ENCODE results near the gene NRG3. TPM values are rescaled to one million over a fixed set of nuclear protein-coding genes. Genes with fewer than 3 reads are reported as not detected.

NRG3 gene
- total and polyA plus RNA-seq, 2 of the 8 experiments (the other 6 are each of a cell fraction or from before 2014, with no cell fraction given) = 4.2 to 5.0 TPM

- Histone ChIP-seq H2BK5ac (ENCODE audit: low read depth, low read length) (no peak overlapping the region), H3K23ac (ENCODE audit: insufficient read length) (no peak overlapping the region), H2BK120ac (replicated peaks; ENCODE audit: low read depth, low read length) (no peak overlapping the region), H3K79me2 (ENCODE audit: control insufficient read depth in 1 of 2, insufficient read depth in 2 of 2, low read length in 2 of 2) (no peaks in the 10 kb centered on the region), H3K4me2 (ENCODE audit: insufficient read depth in 1 of 2, low read depth in 2 of 2, low read length in 2 of 2) (no peak overlapping the region), H4K8ac (ENCODE audit: extremely low read depth, insufficient read depth, low read length) (no peak overlapping the region), H2BK20ac (ENCODE audit: low read length) (no peak overlapping the region), H3K18ac (ENCODE audit: extremely low read depth, low read length) (no peak overlapping the region), H4K91ac (replicated peaks; ENCODE audit: insufficient read length, low read length) (no peak overlapping the region), H2AK5ac (ENCODE audit: low read depth, low read length) (no peak overlapping the region), H3K4me3 (ENCODE audit: extremely low read depth in 1 of 4, insufficient read depth in 2 of 4, low read depth in 3 of 4, low read length in 4 of 4) (no peak overlapping the region), H3K36me3 (ENCODE audit: control insufficient read depth in 2 of 4, insufficient read depth in 4 of 4, low read length in 3 of 4) (no peaks in the 10 kb centered on the region), H3K79me1 (ENCODE audit: low read depth, low read length) (no peaks in the 10 kb centered on the region), H3K9me3 (ENCODE audit: insufficient read depth in 2 of 2, low read depth in 1 of 2, low read length in 1 of 2) (no peaks in the 10 kb centered on the region), H4K20me1 (replicated peaks in 1 of 2; ENCODE audit: control insufficient read depth in 1 of 2, insufficient read depth in 2 of 2, low read length in 2 of 2) (no peaks in the 10 kb centered on the region), H3K4me1 (replicated peaks in 1 of 4; ENCODE audit: control insufficient read depth in 3 of 4, insufficient read depth in 4 of 4, low read length in 3 of 4) (no peaks in the 10 kb centered on the region), H3K9ac (replicated peaks in 1 of 4; ENCODE audit: extremely low read depth in 1 of 4, low read depth in 3 of 4, low read length in 3 of 4) (no peak overlapping the region), H3K27ac (ENCODE audit: low read depth, low read length) (no peak overlapping the region), H2BK12ac (ENCODE audit: low read depth, low read length) (no peak overlapping the region), H2AFZ (ENCODE audit: low read length) (no peak overlapping the region), H2BK15ac (ENCODE audit: low read length) (no peak overlapping the region), H3K23me2 (ENCODE audit: low read depth, low read length) (no peaks in the 10 kb centered on the region), H3K56ac (replicated peaks; ENCODE audit: insufficient read length, low read depth, low read length) (no peak overlapping the region), H3K27me3 (replicated peaks in 1 of 4; ENCODE audit: control insufficient read depth in 3 of 4, extremely low read depth in 1 of 4, insufficient read depth in 3 of 4, low read length in 3 of 4) (no peaks in the 10 kb centered on the region), H4K5ac (ENCODE audit: insufficient read length, low read depth, low read length) (no peak overlapping the region), H3K4ac (replicated peaks; ENCODE audit: insufficient read length, low read depth, low read length) (no peak overlapping the region), H3K14ac (ENCODE audit: insufficient read length) (no peak overlapping the region)
- ChIA-PET CTCF (ENCODE audit: partially characterized antibody) (no interaction called here), POLR2A (ENCODE audit: partially characterized antibody) (no interaction called here)
- 94% methylated on average over 2 of the region's 2 CpGs; no CpG with 5 or more reads in 1 of the 2 experiments for WGBS, 2 experiments (ENCODE audit: extremely low coverage in 1 of 2, insufficient coverage in 1 of 2, insufficient read length in 1 of 2, insufficient replicate concordance in 2 of 2, low coverage in 1 of 2, low lambda C conversion rate in 2 of 2, missing lambda C conversion rate in 1 of 2)
- FAIRE-seq = no peak
- DNase-seq (ENCODE audit: low read depth in 1 of 2, low spot score in 2 of 2) = no peak
- TF ChIP-seq CTBP2 (IDR thresholded peaks at IDR 0.05; ENCODE audit: borderline replicate concordance, insufficient read depth, insufficient read length, low read length) = no peak
- TF ChIP-seq SP4 (IDR thresholded peaks at IDR 0.05; ENCODE audit: low read length) = no peak
- TF ChIP-seq SAP30 (IDR thresholded peaks at IDR 0.05; ENCODE audit: insufficient read depth, insufficient replicate concordance, low read length) = no peak
- no peak for TF ChIP-seq SP1 (IDR thresholded peaks at IDR 0.05; ENCODE audit: low read depth, low read length)
- no peak for TF ChIP-seq EGR1 (IDR thresholded peaks at IDR 0.05; ENCODE audit: borderline replicate concordance, low read depth, low read length)
- TF ChIP-seq TAF1 (IDR thresholded peaks at IDR 0.05; ENCODE audit: low read depth, low read length) = no peak
- TF ChIP-seq ZNF274 (IDR thresholded peaks at IDR 0.05; ENCODE audit: borderline replicate concordance, extremely low read depth, low read length) = no peak
- no peak for TF ChIP-seq NANOG (IDR thresholded peaks at IDR 0.05; ENCODE audit: insufficient read depth, low read depth, low read length, poor library complexity, severe bottlenecking)
- TF ChIP-seq CREB1 (IDR thresholded peaks at IDR 0.05) = no peak
- no peak for TF ChIP-seq TAF7 (optimal IDR thresholded peaks at IDR 0.05; ENCODE audit: borderline replicate concordance, low read depth, low read length)
- TF ChIP-seq JUND (IDR thresholded peaks at IDR 0.05; ENCODE audit: low read length) = no peak
- TF ChIP-seq CHD1 (IDR thresholded peaks at IDR 0.05; ENCODE audit: low read depth, low read length) = no peak
- no peak for TF ChIP-seq NRF1 (IDR thresholded peaks at IDR 0.05; ENCODE audit: low read depth, low read length)
- no peak for TF ChIP-seq FOSL1 (IDR thresholded peaks at IDR 0.05; ENCODE audit: insufficient read depth, low read depth, low read length)
- no peak for TF ChIP-seq POLR2A (IDR thresholded peaks at IDR 0.05; ENCODE audit: control extremely low read depth in 1 of 2, low read depth in 2 of 2, low read length in 2 of 2)
- TF ChIP-seq RNF2 (IDR thresholded peaks at IDR 0.05; ENCODE audit: borderline replicate concordance, low read depth, low read length, missing control alignments, poor library complexity, severe bottlenecking) = no peak
Observed at GRCh38 chr10:82124713-82125112, 249.7 kb downstream of the NRG3 start.
